SK-N-SH treated with all-trans-retinoic acid at 6 μM for 48 hours (cell line): ENCODE measurements around the gene SLC6A6.

Experiments used
- ATAC-seq: fragments of 200-7000 bp; cut with Tn5 transposase; 3 replicates; pipeline ENCODE4 v1.9.1; 2020; ENCODE audit warnings: mild to moderate bottlenecking, moderate library complexity
- BACH2 ChIP-seq: fragments of 250-450 bp; sonication (Bioruptor Pico); IDR thresholded peaks from 2 replicates; pipeline ENCODE4 v1.9.0; 2021; ENCODE audit warnings: mild to moderate bottlenecking, borderline replicate concordance
- CSDC2 ChIP-seq: fragments of 250-450 bp; sonication (Bioruptor Pico); IDR thresholded peaks from 2 replicates; pipeline ENCODE4 v1.5.0; 2020; ENCODE audit warnings: mild to moderate bottlenecking, moderate library complexity
- CSRNP3 ChIP-seq: fragments of 250-450 bp; sonication (Bioruptor Pico); IDR thresholded peaks from 2 replicates; pipeline ENCODE4 v1.5.1; 2021; ENCODE audit warnings: mild to moderate bottlenecking, moderate library complexity
- ESRRG ChIP-seq: fragments of 250-450 bp; sonication (Bioruptor Pico); IDR thresholded peaks from 2 replicates; pipeline ENCODE4 v1.6.1; 2021; ENCODE audit warnings: mild to moderate bottlenecking
- GLIS3 ChIP-seq: fragments of 250-450 bp; sonication (Bioruptor Pico); IDR thresholded peaks from 2 replicates; pipeline ENCODE4 v1.5.0; 2020; ENCODE audit warnings: mild to moderate bottlenecking, moderate library complexity
- ISL1 ChIP-seq: fragments of 250-450 bp; sonication (Bioruptor Pico); IDR thresholded peaks from 2 replicates; pipeline ENCODE4 v2.1.2; 2022; ENCODE audit warnings: mild to moderate bottlenecking, moderate library complexity
- OSR1 ChIP-seq: fragments of 250-450 bp; sonication (Bioruptor Pico); IDR thresholded peaks from 2 replicates; pipeline ENCODE4 v1.8.0; 2022; ENCODE audit warnings: moderate library complexity, mild to moderate bottlenecking, inconsistent platforms
- PATZ1 ChIP-seq: fragments of 250-450 bp; sonication (Bioruptor Pico); IDR thresholded peaks from 2 replicates; pipeline ENCODE4 v1.8.0; 2020; ENCODE audit warnings: mild to moderate bottlenecking, moderate library complexity, borderline replicate concordance
- POU6F1 ChIP-seq: fragments of 250-450 bp; sonication (Bioruptor Pico); IDR thresholded peaks from 2 replicates; pipeline ENCODE4 v1.8.0; 2021; ENCODE audit warnings: low read depth, mild to moderate bottlenecking, moderate library complexity, borderline replicate concordance
- PPARA ChIP-seq: fragments of 250-450 bp; sonication (Bioruptor Pico); IDR thresholded peaks from 2 replicates; pipeline ENCODE4 v1.5.0; 2020; ENCODE audit warnings: mild to moderate bottlenecking, borderline replicate concordance
- SNAI2 ChIP-seq: fragments of 250-450 bp; sonication (Bioruptor Pico); IDR thresholded peaks from 2 replicates; pipeline ENCODE4 v1.5.0; 2020; ENCODE audit warnings: mild to moderate bottlenecking, moderate library complexity
- TCF4 ChIP-seq: fragments of 250-450 bp; sonication (Bioruptor Pico); IDR thresholded peaks from 2 replicates; pipeline ENCODE4 v1.8.0; 2021; ENCODE audit warnings: mild to moderate bottlenecking, moderate library complexity, borderline replicate concordance
- TOX ChIP-seq: fragments of 250-450 bp; sonication (Bioruptor Pico); IDR thresholded peaks from 2 replicates; pipeline ENCODE4 v1.8.0; 2021; ENCODE audit warnings: mild to moderate bottlenecking, moderate library complexity, borderline replicate concordance
- TSHZ2 ChIP-seq: fragments of 250-450 bp; sonication (Bioruptor Pico); IDR thresholded peaks from 2 replicates; pipeline ENCODE4 v1.5.0; 2020; ENCODE audit warnings: mild to moderate bottlenecking, moderate library complexity
- ZC3H10 ChIP-seq: fragments of 250-450 bp; sonication (Bioruptor Pico); IDR thresholded peaks from 2 replicates; pipeline ENCODE4 v1.5.1; 2021; ENCODE audit warnings: mild to moderate bottlenecking, moderate library complexity
- ZFP3 ChIP-seq: fragments of 250-450 bp; sonication (Bioruptor Pico); IDR thresholded peaks from 2 replicates; pipeline ENCODE4 v1.5.0; 2020; ENCODE audit warnings: mild to moderate bottlenecking, moderate library complexity
- ZFP30 ChIP-seq: fragments of 450-650 bp; formaldehyde crosslinking; IDR thresholded peaks from 2 replicates; pipeline ENCODE4 v1.5.0; 2022; ENCODE audit warnings: mild to moderate bottlenecking, moderate library complexity
- ZNF565 ChIP-seq: fragments of 450-650 bp; formaldehyde crosslinking; conservative IDR thresholded peaks from 2 replicates; pipeline ENCODE4 v1.5.0; 2020; ENCODE audit warnings: low read depth, mild to moderate bottlenecking, moderate library complexity
- ZNF70 ChIP-seq: fragments of 450-650 bp; formaldehyde crosslinking; IDR thresholded peaks from 2 replicates; pipeline ENCODE4 v1.5.0; 2020; ENCODE audit warnings: mild to moderate bottlenecking, moderate library complexity
- ZNF8 ChIP-seq: fragments of 450-650 bp; formaldehyde crosslinking; IDR thresholded peaks from 2 replicates; pipeline ENCODE4 v1.5.0; 2020; ENCODE audit warnings: mild to moderate bottlenecking, moderate library complexity

The SLC6A6 gene

GRCh38 chr3:14362890-14363289 lies 39.5 kb upstream of the SLC6A6 start (continued):
- TF ChIP-seq POU6F1 (no peak), GLIS3 (CRISPR knock-in tag) (no peak), ISL1 (CRISPR knock-in tag) (no peak), CSDC2 (no peak), ZC3H10 (no peak)
- TF ChIP-seq, all 23 proteins: peak for 0

GRCh38 chr3:14363379-14363778 lies 39.0 kb upstream of the SLC6A6 start:
- TF ChIP-seq SNAI2 (CRISPR knock-in tag) (no peak), TCF4 (CRISPR knock-in tag) (no peak), CSDC2 (no peak), ESRRG (CRISPR knock-in tag) (no peak), POU6F1 (no peak), ZFP3 (CRISPR knock-in tag) (no peak), TOX (no peak), OSR1 (no peak), PATZ1 (CRISPR knock-in tag) (no peak), ZFP30 (no peak), ZNF565 (CRISPR knock-in tag) (no peak), TSHZ2 (no peak), CSRNP3 (no peak), ZNF70 (CRISPR knock-in tag) (no peak), ZNF8 (no peak), PPARA (CRISPR knock-in tag) (no peak), BACH2 (no peak), ZC3H10 (no peak), ISL1 (CRISPR knock-in tag) (no peak)
- no peak for ATAC-seq

GRCh38 chr3:14363991-14364390 lies 38.4 kb upstream of the SLC6A6 start:
- no peak for ATAC-seq
- TF ChIP-seq CSRNP3: no peak
- TF ChIP-seq ZNF565 (CRISPR knock-in tag): no peak
- TF ChIP-seq PPARA (CRISPR knock-in tag): no peak
- TF ChIP-seq TOX: no peak
